NCI-H446 (cell line): ENCODE data around the gene TRIP10.
A peak's percentile ranks its signal among the peaks of the same experiment; 100 is the strongest.
"Not testable (repeated sequence)": the region's sequence is repeated elsewhere in the genome, so short reads cannot be mapped to it uniquely, and the experiment has no call there.

Experiments
- DNase-seq, 2 experiments: peaks; one replicate each; lab custom pipeline; 2025; lab: John Stamatoyannopoulos, UW

The TRIP10 gene

GRCh38 chr19:6740589-6741343 is 1.3 kb downstream of the TRIP10 start:
- no peak for DNase-seq

DNA sequence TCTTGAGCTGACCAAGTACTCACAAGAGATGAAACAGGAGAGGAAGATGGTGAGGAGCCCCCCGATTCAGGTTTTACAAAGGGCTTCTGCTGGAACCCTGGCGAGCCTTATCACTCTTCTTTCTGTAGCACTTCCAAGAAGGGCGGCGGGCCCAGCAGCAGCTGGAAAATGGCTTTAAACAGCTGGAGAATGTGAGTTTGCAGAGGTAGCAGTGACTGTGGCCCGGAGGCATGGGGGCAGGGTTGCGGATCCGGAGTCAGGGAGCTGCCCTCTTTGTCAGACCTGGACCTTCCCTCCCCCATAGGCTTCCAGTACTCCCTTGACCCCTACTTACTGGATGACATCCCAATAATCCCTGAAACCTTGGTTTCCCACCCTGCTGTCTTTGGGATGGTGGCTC is 3.6 kb downstream of the TRIP10 start:
- no peak for DNase-seq

DNA sequence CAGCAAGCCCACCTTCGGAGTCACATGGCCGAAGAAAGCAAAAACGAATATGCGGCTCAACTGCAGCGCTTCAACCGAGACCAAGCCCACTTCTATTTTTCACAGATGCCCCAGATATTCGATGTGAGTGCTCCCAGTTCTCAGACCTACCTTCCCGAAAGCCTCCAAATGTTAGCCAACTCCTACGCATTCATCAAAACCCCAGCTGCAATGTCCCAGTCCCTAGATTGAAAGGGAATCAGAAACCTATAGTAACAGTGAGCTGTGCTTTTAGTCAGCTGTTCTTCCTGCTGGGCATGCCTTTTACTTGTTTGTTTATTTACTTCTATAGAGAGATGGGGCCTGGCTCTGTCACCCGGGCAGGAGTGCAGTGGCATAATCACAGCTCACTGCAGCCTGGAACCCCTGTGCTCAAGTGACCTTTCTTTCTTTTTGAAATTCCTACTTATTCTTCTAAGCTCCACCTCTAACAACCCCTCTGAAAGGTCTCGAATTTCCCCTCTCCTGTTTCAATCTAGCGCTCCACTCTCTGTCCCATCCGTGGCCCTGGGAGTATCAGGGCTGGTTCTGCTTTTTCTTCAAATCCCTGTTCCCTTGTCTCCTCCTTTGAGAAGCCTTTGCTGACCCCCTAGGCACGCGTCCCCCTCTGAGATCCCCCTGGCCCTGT is 4.4 kb downstream of the TRIP10 start:
- no peak for DNase-seq

DNA sequence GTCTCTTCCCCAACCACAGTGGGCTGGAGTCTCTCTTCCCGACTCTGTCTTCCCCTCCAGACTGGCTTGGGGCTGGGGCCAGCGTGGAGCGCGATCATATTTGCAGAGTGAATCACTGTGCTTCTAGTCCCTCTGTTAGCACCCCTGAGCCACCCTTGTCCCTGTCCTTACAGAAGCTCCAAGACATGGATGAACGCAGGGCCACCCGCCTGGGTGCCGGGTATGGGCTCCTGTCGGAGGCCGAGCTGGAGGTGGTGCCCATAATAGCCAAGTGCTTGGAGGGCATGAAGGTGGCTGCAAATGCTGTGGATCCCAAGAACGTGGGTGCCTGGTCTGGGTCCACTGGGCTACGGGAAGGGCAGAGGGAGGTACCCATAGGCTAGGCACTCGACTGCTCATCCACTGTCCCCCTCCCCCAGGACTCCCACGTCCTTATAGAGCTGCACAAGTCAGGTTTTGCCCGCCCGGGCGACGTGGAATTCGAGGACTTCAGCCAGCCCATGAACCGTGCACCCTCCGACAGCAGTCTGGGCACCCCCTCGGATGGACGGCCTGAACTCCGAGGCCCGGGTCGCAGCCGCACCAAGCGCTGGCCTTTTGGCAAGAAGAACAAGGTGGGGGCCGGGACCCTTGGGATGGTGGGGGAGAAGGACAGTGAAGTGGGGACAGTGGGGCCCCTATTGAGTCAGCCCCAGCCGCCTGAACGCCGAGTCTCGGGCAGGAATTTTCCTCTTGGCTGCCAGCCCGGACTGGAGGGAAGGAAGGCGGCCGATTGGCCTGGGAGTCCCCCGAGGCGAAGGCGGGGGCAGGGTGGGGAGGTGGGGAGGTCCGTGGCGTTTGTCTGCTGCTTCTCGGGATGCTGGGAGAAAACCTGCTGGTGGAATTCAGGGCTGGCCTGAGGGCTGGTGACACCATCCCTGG is 5.2 kb downstream of the TRIP10 start:
- DNase-seq, result peak in 1 of 2 experiments; percentile 44

- DNase-seq, result no peak
Measured at GRCh38 chr19:6745965-6746364, 6.5 kb downstream of the TRIP10 start.

DNA sequence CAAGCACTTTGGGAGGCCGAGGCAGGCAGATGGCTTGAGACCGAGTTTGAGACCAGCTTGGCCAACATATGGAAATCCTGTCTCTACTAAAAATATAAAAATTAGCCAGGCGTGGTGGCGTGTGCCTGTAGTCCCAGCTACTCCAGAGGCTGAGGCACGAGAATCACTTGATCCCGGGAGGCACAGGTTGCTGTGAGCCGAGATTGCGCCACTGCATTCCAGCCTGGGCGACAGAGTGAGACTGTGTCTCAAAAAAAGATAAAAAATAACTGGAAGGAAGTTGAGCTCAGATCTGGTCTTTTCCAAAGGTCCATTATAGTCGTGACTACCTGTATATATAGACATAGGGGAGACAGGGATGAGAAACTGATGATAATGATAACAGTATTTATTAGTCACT is 9.1 kb downstream of the TRIP10 start:
- not testable (repeated sequence) for DNase-seq

- no peak for DNase-seq
Measured at GRCh38 chr19:6750062-6750461, 10.6 kb downstream of the TRIP10 start.

- no peak for DNase-seq
Measured at GRCh38 chr19:6751189-6751588, 11.7 kb downstream of the TRIP10 start.

DNA sequence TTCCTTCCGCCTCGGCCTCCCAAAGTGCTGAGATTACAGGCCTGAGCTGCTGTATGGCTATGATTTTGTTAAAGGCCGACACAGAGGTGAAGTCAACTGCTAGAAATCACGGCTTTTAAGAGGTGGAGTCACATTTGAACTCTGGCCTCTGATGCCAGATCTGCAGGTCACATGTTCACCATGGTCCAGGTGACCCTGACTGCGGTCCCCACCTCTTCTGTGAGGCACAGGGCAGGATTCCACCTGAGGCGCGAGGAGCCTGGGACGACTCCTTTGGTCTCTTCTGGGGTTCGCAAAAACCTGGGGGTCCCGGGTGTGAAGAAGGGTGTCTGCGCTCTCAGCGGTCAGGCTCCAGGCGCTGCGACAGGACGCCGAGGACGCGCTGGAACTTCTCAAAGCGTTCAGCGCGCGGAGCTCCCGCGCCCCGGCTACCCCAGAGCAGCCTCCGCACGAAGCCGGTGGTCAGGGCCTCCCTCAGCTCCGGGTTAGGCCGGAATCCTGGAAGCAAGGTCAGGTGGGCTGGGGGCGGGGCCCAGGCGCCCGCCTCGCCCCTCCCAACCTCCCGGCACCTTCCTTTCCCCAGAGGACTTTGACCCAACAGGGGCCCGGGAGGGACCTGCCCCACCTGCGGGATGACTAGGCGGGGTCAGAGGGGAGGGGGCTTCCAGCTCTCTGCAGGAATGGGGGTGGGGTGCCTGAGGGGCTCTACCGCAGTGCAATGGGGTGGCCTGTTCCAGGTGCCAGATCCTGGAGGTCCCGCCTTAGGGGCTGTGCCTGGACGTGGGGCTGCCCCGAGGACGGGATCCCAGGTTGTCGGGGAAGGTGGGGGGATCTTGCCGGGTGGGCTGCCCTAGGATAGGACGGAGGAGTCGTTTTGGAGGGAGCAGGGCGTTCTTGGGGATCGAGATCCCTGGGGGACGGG is 13.0 kb downstream of the TRIP10 start:
- no peak for DNase-seq

DNA sequence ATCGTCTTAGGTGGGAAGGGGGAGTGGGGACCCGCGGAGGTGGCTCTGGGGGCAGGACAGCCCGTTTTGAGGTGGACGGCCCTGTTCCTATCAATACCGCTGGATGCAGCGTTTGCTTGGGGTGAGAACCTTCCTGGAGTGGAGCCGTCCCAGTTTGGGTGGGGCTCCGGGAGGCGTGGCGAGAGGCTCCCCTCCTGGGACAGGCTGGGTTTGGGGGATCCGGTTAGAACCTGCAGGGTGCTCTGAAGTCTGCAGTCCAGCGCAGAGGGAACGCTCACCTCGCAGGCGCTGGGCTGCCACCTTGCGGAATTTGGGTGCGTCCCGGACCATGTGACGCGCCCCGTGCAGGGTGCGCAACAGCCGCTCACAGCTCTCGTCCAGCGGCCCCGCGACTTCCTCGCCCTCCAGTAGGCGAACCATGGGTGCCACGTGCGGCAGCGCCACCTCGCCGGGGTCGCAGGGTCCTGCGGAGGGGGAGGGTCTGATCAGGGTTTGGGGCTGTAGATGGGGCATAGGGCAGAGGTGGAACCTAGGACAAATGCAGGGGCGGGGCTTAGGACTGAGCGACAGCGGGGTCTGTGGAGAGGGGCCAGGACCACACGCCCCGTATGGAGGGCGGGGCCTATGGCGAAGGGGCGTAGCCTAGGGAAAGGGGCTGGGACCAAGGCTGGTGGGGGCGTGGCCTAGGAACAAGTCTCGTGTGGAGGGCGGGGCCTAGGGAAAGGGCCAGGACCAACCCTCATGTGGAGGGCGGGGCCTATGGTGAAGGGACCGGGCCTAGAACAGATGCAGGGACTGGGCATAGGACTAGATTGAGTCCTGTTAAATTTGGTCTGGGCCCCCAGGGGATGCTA is 13.9 kb downstream of the TRIP10 start:
- DNase-seq, result no peak

DNA sequence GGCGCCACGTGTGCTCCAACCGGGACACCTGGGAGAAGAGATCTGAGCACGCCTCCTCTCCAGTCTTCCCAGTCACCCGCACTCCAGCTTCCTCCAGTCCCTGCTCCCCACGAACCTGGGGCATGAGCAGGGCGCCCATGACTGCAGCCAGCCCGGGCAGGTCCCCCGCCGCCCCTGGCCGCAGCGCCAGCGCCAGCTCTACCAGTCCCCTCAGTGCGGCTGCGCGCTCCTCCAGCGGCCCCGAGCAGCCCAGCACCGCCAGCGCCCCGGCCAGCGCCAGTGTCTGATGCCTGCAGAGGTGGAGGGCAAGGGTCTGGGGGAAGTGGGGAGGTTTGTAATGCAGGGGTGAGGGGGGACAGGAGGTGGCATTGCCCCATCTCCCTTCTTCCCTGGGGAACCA is 14.7 kb downstream of the TRIP10 start:
- no peak for DNase-seq

- DNase-seq, result no peak
Measured at GRCh38 chr19:6754653-6755463, 15.4 kb downstream of the TRIP10 start.

DNA sequence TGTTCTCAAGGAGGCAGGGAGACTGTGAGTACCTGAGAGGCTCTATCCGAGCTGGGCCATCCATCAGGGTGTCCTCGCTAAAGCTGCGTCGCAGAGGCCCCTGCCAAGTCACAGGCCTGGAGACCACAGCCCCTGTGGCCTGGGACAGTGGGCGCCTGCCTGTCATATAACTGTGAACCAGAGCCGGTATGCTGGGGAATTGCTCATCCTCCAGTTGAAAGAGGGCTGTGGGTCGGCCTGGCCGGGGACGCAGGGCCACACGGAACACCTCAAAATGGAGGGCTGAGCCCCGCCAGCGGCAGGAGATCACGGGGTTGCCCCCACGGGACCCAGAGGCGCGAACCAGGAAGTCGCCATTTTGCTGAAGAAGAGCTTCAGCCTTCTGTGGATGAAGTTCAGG is 21.1 kb downstream of the TRIP10 start:
- no peak for DNase-seq

- peak in 1 of 2 experiments; percentile 38 for DNase-seq
Measured at GRCh38 chr19:6761053-6761676, 21.7 kb downstream of the TRIP10 start.

DNA sequence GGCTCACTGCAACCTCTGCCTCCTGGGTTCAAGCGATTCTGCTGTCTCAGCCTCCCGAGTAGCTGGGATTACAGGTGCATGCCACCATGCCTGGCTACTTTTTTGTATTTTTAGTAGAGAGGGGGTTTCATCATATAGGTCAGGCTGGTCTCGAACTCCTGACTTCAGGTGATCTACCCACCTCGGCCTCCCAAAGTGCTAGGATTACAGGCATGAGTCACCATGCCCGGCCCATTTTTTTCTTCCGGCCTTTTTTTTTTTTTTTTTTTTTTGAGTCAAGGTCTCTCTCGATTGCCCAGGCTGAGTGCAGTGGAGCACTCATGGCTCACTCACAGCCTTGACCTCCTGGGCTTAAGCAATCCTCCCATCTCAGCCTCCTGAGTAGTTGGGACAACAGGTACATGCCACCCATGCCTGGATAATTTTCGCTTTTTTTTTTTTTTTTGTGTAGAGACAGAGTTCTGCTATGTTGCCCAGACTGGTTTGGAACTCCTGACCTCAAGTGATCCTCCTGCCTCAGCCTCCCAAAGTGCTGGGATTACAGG is 22.8 kb downstream of the TRIP10 start:
- DNase-seq, result not testable (repeated sequence)

GRCh38 chr19:6765738-6766356 is 26.4 kb downstream of the TRIP10 start:
- no peak for DNase-seq

DNA sequence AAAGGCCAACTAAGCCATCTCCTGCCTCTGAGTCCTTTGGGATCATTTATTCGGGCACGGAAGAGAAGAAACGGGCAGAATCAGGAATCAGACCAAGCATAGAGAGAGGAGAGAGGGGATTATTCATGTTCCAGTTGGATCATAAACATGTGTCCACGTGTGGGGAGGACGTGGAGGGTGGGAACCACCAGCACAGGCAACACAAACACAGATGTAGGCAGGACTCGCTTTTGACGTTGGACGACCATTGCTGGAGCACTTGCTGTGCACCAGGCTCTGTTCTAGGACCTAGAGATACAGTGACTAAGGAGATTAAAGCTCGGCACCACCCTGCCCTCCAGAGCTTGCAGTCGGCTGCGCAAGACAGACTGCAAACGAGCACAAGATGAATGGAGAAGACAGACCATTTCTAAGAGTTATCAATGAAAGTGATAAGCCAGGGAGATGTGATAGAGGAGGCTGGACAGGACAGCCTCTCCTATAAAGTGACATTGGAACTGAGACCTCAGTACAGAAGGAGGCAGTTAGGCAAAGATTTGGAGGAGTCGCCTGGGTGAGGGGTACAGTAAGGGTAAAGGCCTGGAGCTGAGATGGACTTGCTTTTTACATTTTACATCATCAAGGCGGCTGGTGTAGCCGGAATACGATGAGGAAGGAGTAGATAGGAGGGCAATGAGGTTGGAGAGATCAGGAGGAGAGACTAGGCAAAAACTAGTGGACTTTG is 27.0 kb downstream of the TRIP10 start:
- no peak for DNase-seq

- no peak for DNase-seq
Measured at GRCh38 chr19:6767081-6767356, 27.5 kb downstream of the TRIP10 start.
